GM19023 (cell line): ENCODE data around the gene LAT.
"Not testable (repeated sequence)": the region's sequence is repeated elsewhere in the genome, so short reads cannot be mapped to it uniquely, and the experiment has no call there.

Experiments
- ATAC-seq: cut with Tn5 transposase; IDR thresholded peaks from one replicate; pipeline ENCODE4 v1.9.1; 2021; ENCODE audit warnings: mild to moderate bottlenecking, moderate library complexity; ENCODE audit not compliant: unreplicated experiment

The LAT gene

DNA sequence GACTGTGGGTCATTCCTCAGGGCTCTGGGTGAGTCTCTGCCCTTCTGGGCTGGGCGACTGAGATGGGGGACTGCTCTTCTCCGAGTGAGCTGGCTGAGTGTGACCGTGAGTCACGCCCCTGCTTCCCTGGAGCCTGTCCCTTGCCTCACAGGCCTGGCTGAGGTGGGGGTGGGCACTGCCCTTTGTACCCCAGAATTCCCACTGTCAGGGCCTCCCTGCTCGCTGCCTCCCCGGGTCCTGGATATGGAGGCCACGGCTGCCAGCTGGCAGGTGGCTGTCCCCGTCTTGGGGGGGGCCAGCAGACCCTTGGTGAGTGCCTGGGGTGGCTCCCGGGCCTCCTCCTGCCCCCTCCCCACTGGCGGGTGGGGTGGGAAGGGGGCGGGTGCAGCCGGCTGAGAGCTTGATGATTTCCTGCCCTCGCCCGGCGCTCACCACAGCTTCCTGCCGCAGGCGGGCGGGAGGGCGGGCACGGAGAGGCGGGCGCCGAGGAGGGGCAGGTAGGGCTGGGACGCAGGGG, at the start of gene LAT:
Gene LAT (plus strand): TSS at position 434 of the 517 bp plus-strand sequence. CDS start 366 bp downstream, outside the sequence.
- ATAC-seq = no peak

- ATAC-seq = no peak
Observed at GRCh38 chr16:28935346-28935745, 49.5 kb upstream of the LAT start.

DNA sequence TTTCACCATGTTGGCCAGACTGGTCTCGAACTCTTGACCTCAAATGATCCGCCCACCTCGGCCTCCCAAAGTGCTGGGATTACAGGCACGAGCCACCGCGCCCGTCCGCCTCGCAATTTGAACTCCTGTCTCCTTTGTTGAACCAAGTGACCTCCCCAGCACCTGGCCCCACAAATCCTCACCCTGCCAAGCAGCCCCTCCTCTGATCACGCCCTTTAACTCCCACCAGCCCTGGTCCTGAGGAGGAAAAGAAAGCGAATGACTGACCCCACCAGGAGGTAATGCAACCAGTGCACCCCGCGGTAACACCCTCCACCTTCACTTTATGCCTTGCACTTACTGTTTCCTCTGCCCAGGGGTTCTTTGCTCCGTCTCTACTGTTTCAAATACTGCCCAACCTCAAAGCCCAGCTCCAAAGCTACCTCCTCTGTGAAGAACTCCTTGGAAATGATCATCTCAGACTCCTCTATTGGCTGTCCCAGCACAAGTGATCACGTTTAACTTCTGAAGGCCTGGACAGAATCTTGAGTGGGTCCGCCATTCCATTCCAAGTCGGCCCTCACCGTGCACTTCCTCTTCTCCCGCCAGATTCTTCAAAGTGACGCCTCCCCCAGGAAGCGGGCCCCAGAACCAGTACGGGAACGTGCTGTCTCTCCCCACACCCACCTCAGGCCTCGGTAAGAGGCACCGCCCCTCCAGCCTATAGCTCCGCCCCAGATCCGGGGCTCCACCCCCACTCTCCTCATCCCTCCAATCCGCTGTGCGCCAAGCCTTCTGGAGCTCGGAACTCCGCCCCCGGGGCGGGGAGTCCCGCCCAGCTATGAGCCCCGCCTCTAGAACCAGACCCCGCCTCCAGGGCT, 48.7 kb upstream of the LAT start:
- ATAC-seq = peak; percentile 58

DNA sequence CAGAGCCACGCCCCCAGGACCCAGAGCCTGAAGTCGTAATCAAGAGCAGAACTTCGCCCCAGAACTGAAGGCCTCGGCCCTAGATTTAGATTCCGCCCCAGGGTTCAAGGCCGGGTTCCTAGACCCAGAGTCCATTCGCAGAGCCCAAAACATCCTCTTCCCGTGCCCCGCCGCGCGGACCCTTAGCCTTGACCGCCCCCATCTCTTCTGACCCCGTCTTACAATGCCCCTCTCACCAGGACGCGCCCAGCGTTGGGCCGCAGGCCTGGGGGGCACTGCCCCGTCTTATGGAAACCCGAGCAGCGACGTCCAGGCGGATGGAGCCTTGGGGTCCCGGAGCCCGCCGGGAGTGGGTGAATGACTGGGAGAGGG, 48.1 kb upstream of the LAT start:
- ATAC-seq = no peak

GRCh38 chr16:28937222-28937876, 47.5 kb upstream of the LAT start:
- no peak for ATAC-seq

GRCh38 chr16:28938721-28939120, 46.1 kb upstream of the LAT start:
- no peak for ATAC-seq

DNA sequence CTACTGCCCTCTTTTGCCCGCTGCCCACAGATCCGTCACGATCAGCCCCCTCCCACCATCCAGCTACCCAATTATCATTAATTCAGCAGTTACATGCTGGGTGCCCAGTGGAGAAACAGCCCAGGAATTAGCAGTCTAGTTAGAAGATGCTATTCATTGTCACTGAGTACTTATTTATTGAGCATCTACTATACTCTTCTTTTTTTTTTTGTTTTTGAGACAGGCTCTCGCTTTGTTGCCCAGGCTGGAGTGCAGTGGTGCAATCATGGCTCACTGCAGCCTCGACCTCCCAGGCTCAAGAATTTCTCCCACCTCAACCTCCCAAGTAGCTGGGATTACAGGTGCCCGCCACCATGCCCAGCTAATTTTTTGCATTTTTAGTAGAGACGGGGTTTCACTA, 45.0 kb upstream of the LAT start:
- ATAC-seq = not testable (repeated sequence)

DNA sequence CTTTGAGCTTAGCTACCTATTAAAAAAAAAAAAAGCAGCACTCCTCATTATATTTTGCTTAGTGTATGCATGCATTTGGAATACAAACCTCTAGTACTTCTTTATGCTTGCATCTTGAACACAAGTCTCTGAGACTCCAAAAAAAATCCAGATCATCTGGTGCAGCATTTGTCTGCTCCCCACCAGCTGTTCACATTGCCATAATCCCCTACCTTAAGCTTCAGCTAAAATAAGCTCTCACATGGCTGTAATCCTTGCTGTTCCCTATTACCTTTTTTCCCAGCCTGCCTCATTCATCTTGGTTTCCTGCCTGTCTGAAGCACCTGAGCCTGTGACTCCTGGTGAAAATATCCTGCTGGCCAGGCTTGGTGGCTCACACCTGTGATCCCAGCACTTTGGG, 41.6 kb upstream of the LAT start:
- no peak for ATAC-seq

- no peak for ATAC-seq
Observed at GRCh38 chr16:28946681-28947080, 38.2 kb upstream of the LAT start.

GRCh38 chr16:28950648-28951409, 34.0 kb upstream of the LAT start, which contains the start of gene NFATC2IP:
TSS of gene NFATC2IP (plus strand) at chr16:28950937. CDS start at chr16:28951012, 75 bp downstream.
- peak; percentile 87 for ATAC-seq

DNA sequence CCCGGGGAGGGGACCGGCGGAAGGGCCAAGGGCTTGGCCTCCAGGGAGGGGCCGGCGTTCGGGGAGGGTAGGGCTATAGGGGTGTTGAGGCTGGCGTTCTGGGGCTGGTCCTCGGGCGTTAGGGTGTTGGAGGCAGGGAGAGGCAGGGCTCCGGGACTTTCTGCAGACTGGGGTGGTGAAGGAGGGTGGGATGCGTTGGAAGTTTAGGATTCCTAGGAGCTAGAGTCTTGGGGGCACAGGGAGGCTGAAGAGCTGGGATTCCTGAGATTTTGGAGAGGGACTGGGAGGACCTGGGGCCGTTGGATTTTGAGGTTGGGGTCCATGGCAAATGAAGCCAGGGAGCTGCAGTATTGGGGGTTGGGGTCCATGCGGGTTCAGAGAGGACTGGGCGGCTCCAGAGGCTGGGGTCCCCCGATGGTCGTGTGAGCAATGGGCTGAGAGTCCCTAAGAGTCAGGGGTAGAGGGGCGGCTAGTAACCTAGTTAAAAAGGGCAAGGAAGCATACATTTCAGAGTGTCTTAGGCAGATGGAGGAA, 33.4 kb upstream of the LAT start:
- no peak for ATAC-seq

- ATAC-seq = no peak
Observed at GRCh38 chr16:28958216-28958615, 26.6 kb upstream of the LAT start.

GRCh38 chr16:28958836-28959235, 26.0 kb upstream of the LAT start:
- no peak for ATAC-seq

- ATAC-seq = no peak
Observed at GRCh38 chr16:28964072-28964471, 20.8 kb upstream of the LAT start.

DNA sequence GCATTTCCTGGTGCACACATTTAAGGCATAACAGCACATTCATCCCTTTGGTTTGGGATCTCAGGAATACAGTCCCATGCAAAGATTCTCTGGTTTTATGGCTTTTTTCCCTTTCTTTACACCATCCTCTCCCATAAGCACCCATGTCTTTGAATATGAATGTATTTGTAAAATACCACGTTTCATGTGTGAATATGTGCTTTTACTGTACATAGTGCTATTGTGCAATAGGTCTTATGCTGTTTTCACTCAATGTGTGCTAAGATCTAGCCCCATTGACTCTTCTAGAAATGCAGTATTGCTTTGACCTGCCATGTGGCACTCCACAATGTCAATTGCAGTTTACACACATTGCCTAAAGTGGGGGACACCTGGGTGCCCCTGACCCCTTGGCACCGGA, 20.4 kb upstream of the LAT start:
- no peak for ATAC-seq

GRCh38 chr16:28967156-28967555, 17.7 kb upstream of the LAT start:
- ATAC-seq = no peak

DNA sequence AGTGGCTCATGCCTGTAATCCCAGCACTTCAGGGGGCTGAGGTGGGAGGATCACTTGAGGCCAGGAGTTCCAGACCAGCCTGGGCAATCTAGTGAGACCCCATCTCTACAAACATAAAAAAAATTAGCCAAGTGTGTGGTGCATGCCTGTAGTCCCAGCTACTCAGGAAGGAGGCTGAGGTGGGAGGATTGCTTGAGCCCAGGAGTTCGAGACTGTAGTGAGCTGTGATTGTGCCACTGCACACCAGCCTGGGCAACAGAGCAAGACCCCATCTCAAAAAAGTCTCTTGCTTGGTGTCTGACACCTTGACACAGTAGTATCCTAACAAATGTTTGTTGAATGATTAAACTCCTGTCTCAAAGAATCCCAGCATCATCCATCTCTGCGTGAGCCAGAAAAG, 15.2 kb upstream of the LAT start:
- not testable (repeated sequence) for ATAC-seq

GRCh38 chr16:28974007-28974436, 10.8 kb upstream of the LAT start:
- peak; percentile 11 for ATAC-seq

- ATAC-seq = peak; percentile 89
Observed at GRCh38 chr16:28974437-28975157, 10.3 kb upstream of the LAT start, which contains the start of gene SPNS1. TSS of gene SPNS1 (plus strand) at chr16:28974778. CDS start at chr16:28975152, 374 bp downstream.

DNA sequence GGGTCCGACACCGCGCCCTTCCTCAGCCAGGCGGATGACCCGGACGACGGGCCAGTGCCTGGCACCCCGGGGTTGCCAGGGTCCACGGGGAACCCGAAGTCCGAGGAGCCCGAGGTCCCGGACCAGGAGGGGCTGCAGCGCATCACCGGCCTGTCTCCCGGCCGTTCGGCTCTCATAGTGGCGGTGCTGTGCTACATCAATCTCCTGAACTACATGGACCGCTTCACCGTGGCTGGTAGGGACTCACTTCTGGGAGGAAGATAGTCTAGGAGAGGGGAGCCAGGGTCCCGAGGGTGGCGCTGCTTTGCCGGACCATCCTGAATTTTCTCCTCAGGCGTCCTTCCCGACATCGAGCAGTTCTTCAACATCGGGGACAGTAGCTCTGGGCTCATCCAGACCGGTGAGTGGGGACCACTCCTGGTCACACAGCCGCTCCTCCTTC, 9.7 kb upstream of the LAT start:
- ATAC-seq = peak; percentile 32
